GM23338 (cell line): Measurements from ENCODE around the gene MIB2. TPM values are rescaled to one million over a fixed set of nuclear protein-coding genes. Genes with fewer than 3 reads are reported as not detected.

Experiments
- ATAC-seq: fragments of 200-7000 bp; cut with Tn5 transposase; 3 replicates; pipeline ENCODE4 v1.9.1; 2020
- DNase-seq: peaks from one replicate; pipeline ENCODE4 v3.0.0-alpha.2; 2015; ENCODE audit warnings: low spot score
- H2AFZ ChIP-seq: fragments of 200-600 bp; sonication (generic); 2 replicates; pipeline ENCODE4 v1.8.0; 2016; ENCODE audit warnings: antibody characterized with exemption, mild to moderate bottlenecking, moderate library complexity
- H3F3A ChIP-seq: fragments of 200-600 bp; sonication (generic); replicated peaks from 2 replicates; pipeline ENCODE4 v1.8.0; 2017; ENCODE audit warnings: antibody characterized with exemption, mixed run types, low read depth
- H3K27ac ChIP-seq: fragments of 200-600 bp; sonication (generic); 2 replicates; pipeline ENCODE4 v1.6.1; 2016; ENCODE audit warnings: low read depth
- H3K27me3 ChIP-seq: fragments of 200-600 bp; sonication (generic); 2 replicates; pipeline ENCODE4 v1.8.0; 2016; ENCODE audit warnings: mild to moderate bottlenecking, mixed run types, moderate library complexity; ENCODE audit not compliant: insufficient read depth
- H3K36me3 ChIP-seq: fragments of 200-600 bp; sonication (generic); 2 replicates; pipeline ENCODE4 v1.8.0; 2016; ENCODE audit warnings: mild to moderate bottlenecking; ENCODE audit not compliant: insufficient read depth
- H3K4me1 ChIP-seq: fragments of 200-600 bp; sonication (generic); 2 replicates; pipeline ENCODE4 v1.8.0; 2016; ENCODE audit warnings: mild to moderate bottlenecking, moderate library complexity; ENCODE audit not compliant: insufficient read depth
- H3K4me2 ChIP-seq: fragments of 200-600 bp; sonication (generic); 2 replicates; pipeline ENCODE4 v1.7.1; 2017; ENCODE audit warnings: mixed run types
- H3K4me3 ChIP-seq: fragments of 200-600 bp; sonication (generic); 2 replicates; pipeline ENCODE4 v1.6.1; 2016; ENCODE audit warnings: mixed run types
- H3K79me2 ChIP-seq: fragments of 200-600 bp; sonication (generic); replicated peaks from 2 replicates; pipeline ENCODE4 v1.8.0; 2017; ENCODE audit warnings: mild to moderate bottlenecking; ENCODE audit not compliant: insufficient read depth
- H3K9me2 ChIP-seq: fragments of 200-600 bp; sonication (generic); 2 replicates; pipeline ENCODE4 v1.8.0; 2017; ENCODE audit not compliant: insufficient read depth
- H4K20me1 ChIP-seq: fragments of 200-600 bp; sonication (generic); replicated peaks from 2 replicates; pipeline ENCODE4 v1.8.0; 2017; ENCODE audit warnings: mild to moderate bottlenecking; ENCODE audit not compliant: insufficient read depth
- H3K27ac Mint-ChIP-seq: 2 replicates; pipeline ENCODE4 v1.8.0; 2020; ENCODE audit warnings: inconsistent platforms, mild to moderate bottlenecking, moderate library complexity, mixed read lengths
- H3K27me3 Mint-ChIP-seq: 3 replicates; pipeline ENCODE4 v1.8.0; 2022; ENCODE audit warnings: low read depth, mild to moderate bottlenecking, moderate library complexity, mixed read lengths, inconsistent platforms; ENCODE audit not compliant: insufficient read depth, poor library complexity
- H3K36me3 Mint-ChIP-seq: 3 replicates; pipeline ENCODE4 v1.8.0; 2021; ENCODE audit warnings: low read depth, mild to moderate bottlenecking, inconsistent platforms, moderate library complexity, mixed read lengths
- H3K4me1 Mint-ChIP-seq: 3 replicates; pipeline ENCODE4 v1.8.0; 2020; ENCODE audit warnings: mild to moderate bottlenecking, inconsistent platforms, mixed read lengths
- H3K4me3 Mint-ChIP-seq: 3 replicates; pipeline ENCODE4 v1.8.0; 2021; ENCODE audit warnings: moderate library complexity, mild to moderate bottlenecking, inconsistent platforms, mixed read lengths
- H3K9me3 Mint-ChIP-seq: 3 replicates; pipeline ENCODE4 v1.8.0; 2020; ENCODE audit warnings: moderate library complexity, mild to moderate bottlenecking, inconsistent platforms, mixed read lengths
- CREB1 ChIP-seq: fragments of 250-450 bp; sonication (Bioruptor Pico); IDR thresholded peaks from 2 replicates; pipeline ENCODE4 v1.5.0; 2020; ENCODE audit warnings: low read depth, mild to moderate bottlenecking, moderate library complexity
- EZH2 ChIP-seq: fragments of 200-600 bp; sonication (generic); IDR thresholded peaks from one replicate; pipeline ENCODE4 v1.8.0; 2017; ENCODE audit warnings: antibody characterized with exemption, mild to moderate bottlenecking, low read depth; ENCODE audit not compliant: unreplicated experiment
- EZH2phosphoT487 ChIP-seq: fragments of 200-600 bp; sonication (generic); IDR thresholded peaks from one replicate; pipeline ENCODE4 v1.8.1; 2018; ENCODE audit warnings: antibody characterized with exemption; ENCODE audit not compliant: unreplicated experiment
- JUNB ChIP-seq: IDR thresholded peaks from one replicate; pipeline ENCODE4 v1.6.1; 2016; ENCODE audit warnings: antibody characterized with exemption; ENCODE audit not compliant: unreplicated experiment
- NANOG ChIP-seq: IDR thresholded peaks from 2 replicates; pipeline ENCODE4 v1.6.1; 2016; ENCODE audit warnings: antibody characterized with exemption, borderline replicate concordance
- POLR2AphosphoS5 ChIP-seq: IDR thresholded peaks from 2 replicates; pipeline ENCODE4 v1.6.1; 2016; ENCODE audit warnings: antibody characterized with exemption, low read depth
- STAT1 ChIP-seq: IDR thresholded peaks from one replicate; pipeline ENCODE4 v1.6.1; 2016; ENCODE audit warnings: antibody characterized with exemption; ENCODE audit not compliant: unreplicated experiment
- ZNF114 ChIP-seq: fragments of 250-450 bp; sonication (Bioruptor Pico); IDR thresholded peaks from 2 replicates; pipeline ENCODE4 v1.5.0; 2020; ENCODE audit warnings: mild to moderate bottlenecking, moderate library complexity
- ZNF331 ChIP-seq: fragments of 250-450 bp; sonication (Bioruptor Pico); IDR thresholded peaks from 2 replicates; pipeline ENCODE4 v1.5.0; 2020; ENCODE audit warnings: low read depth, mild to moderate bottlenecking, moderate library complexity
- polyA plus RNA-seq: library from polyadenylated mRNA; unstranded; fragments of >200 nt; fragmentation: Nextera tagmentation; extraction: Ambion mirVana; gene quantifications from 2 replicates; pipeline ENCODE4 v1.2.1, GENCODE V29; 2016
- total RNA-seq: library from RNA; depleted of rRNA; stranded (reverse); fragments of >200 nt; shearing (Covaris generic); gene quantifications from 2 replicates; pipeline ENCODE4 v1.2.3, GENCODE V29; 2014
- TF ChIP-seq, protein P1 (sequence below), 2 experiments: fragments of 200-600 bp in 1 of 2; sonication (generic) in 1 of 2; conservative IDR thresholded peaks; 2 replicates each; pipeline versions ENCODE4 v1.5.1 to v1.6.1; 2016 to 2017; ENCODE audit warnings: antibody characterized with exemption in 2 of 2, low read depth in 2 of 2, mild to moderate bottlenecking in 2 of 2, moderate library complexity in 1 of 2
- TF ChIP-seq, protein P2 (sequence below): IDR thresholded peaks from one replicate; pipeline ENCODE4 v1.6.1; 2018; ENCODE audit warnings: antibody characterized with exemption; ENCODE audit not compliant: unreplicated experiment
- TF ChIP-seq, protein P3 (sequence below): fragments of 250-450 bp; sonication (Bioruptor Pico); IDR thresholded peaks from 2 replicates; pipeline ENCODE4 v1.5.0; 2020; ENCODE audit warnings: mild to moderate bottlenecking, moderate library complexity
- TF ChIP-seq, protein P4 (sequence below): IDR thresholded peaks from 2 replicates; pipeline ENCODE4 v1.6.1; 2016; ENCODE audit warnings: antibody characterized with exemption

MIB2 gene
- total and polyA plus RNA-seq, 2 experiments from 2014 or later = 82.6 to 104 TPM

DNA sequence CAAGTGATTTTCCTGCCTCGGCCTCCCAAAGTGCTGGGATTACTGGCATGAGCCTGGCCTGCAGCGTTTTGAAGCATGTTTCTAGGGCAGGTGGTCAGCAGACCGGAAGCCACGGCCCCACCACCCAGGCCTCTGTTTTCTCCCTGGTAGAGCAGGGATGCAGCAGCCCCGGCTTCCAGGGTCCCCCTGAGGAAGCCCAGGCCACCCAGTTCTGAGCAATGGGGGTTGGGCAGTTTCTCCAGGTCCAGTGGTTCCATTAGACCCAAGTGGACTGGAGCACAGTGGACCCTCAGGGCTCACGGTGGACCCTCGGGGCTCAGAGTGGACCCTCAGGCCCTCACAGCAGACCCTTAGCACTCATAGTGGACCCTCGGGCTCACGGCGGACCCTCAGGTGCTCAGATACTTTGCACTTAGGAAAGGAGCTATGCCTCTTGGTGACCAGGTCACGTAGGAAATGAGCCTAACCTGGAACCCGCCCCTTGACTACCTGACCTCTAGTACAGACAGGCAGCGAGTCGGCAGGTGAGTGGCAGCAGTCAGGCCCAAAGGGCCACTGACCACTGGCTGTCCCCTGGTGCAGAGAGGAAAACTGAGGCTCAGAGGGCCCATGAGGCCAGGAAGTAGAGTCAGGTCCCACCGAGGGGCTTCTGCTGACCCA is 10.8 kb upstream of the MIB2 start:
- DNase-seq = no peak
- H3K4me2 ChIP-seq = no peak overlapping the region
- H3K4me3 Mint-ChIP-seq = no peak overlapping the region
- H2AFZ ChIP-seq = no peak overlapping the region
- no peaks in the 10 kb centered on the region; the same call in 2 of the 3 replicates for H3K4me1 Mint-ChIP-seq
- no peak for ATAC-seq
- H3K27ac Mint-ChIP-seq = no peak overlapping the region
- no peaks in the 10 kb centered on the region for H3K79me2 ChIP-seq
- H3K9me3 Mint-ChIP-seq = no peaks in the 10 kb centered on the region
- no peaks in the 10 kb centered on the region for H3K9me2 ChIP-seq
- no peaks in the 10 kb centered on the region for H3F3A ChIP-seq
- H3K36me3 Mint-ChIP-seq = no peaks in the 10 kb centered on the region
- H3K4me1 ChIP-seq = no peaks in the 10 kb centered on the region; the same call in 1 of the 2 replicates
- H3K4me3 ChIP-seq = no peak overlapping the region
- peaks cover 17% of the 10 kb centered on the region for H3K27me3 ChIP-seq
- H3K36me3 ChIP-seq = no peaks in the 10 kb centered on the region
- H4K20me1 ChIP-seq = no peaks in the 10 kb centered on the region
- peaks cover 30% of the 10 kb centered on the region for H3K27me3 Mint-ChIP-seq
- no peak for TF ChIP-seq ZNF114 (CRISPR knock-in tag)
- no peak for TF ChIP-seq EZH2
- TF ChIP-seq, protein P1, sequence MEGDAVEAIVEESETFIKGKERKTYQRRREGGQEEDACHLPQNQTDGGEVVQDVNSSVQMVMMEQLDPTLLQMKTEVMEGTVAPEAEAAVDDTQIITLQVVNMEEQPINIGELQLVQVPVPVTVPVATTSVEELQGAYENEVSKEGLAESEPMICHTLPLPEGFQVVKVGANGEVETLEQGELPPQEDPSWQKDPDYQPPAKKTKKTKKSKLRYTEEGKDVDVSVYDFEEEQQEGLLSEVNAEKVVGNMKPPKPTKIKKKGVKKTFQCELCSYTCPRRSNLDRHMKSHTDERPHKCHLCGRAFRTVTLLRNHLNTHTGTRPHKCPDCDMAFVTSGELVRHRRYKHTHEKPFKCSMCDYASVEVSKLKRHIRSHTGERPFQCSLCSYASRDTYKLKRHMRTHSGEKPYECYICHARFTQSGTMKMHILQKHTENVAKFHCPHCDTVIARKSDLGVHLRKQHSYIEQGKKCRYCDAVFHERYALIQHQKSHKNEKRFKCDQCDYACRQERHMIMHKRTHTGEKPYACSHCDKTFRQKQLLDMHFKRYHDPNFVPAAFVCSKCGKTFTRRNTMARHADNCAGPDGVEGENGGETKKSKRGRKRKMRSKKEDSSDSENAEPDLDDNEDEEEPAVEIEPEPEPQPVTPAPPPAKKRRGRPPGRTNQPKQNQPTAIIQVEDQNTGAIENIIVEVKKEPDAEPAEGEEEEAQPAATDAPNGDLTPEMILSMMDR (conservative IDR thresholded peaks at IDR 0.05; ENCODE audit: low read depth in 2 of 2) = no peak
- no peak for TF ChIP-seq EZH2phosphoT487
- TF ChIP-seq, protein P2, sequence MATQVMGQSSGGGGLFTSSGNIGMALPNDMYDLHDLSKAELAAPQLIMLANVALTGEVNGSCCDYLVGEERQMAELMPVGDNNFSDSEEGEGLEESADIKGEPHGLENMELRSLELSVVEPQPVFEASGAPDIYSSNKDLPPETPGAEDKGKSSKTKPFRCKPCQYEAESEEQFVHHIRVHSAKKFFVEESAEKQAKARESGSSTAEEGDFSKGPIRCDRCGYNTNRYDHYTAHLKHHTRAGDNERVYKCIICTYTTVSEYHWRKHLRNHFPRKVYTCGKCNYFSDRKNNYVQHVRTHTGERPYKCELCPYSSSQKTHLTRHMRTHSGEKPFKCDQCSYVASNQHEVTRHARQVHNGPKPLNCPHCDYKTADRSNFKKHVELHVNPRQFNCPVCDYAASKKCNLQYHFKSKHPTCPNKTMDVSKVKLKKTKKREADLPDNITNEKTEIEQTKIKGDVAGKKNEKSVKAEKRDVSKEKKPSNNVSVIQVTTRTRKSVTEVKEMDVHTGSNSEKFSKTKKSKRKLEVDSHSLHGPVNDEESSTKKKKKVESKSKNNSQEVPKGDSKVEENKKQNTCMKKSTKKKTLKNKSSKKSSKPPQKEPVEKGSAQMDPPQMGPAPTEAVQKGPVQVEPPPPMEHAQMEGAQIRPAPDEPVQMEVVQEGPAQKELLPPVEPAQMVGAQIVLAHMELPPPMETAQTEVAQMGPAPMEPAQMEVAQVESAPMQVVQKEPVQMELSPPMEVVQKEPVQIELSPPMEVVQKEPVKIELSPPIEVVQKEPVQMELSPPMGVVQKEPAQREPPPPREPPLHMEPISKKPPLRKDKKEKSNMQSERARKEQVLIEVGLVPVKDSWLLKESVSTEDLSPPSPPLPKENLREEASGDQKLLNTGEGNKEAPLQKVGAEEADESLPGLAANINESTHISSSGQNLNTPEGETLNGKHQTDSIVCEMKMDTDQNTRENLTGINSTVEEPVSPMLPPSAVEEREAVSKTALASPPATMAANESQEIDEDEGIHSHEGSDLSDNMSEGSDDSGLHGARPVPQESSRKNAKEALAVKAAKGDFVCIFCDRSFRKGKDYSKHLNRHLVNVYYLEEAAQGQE = no peak
- TF ChIP-seq JUNB = no peak
- TF ChIP-seq STAT1 = no peak
- no peak for TF ChIP-seq ZNF331 (CRISPR knock-in tag)
- TF ChIP-seq, protein P3, sequence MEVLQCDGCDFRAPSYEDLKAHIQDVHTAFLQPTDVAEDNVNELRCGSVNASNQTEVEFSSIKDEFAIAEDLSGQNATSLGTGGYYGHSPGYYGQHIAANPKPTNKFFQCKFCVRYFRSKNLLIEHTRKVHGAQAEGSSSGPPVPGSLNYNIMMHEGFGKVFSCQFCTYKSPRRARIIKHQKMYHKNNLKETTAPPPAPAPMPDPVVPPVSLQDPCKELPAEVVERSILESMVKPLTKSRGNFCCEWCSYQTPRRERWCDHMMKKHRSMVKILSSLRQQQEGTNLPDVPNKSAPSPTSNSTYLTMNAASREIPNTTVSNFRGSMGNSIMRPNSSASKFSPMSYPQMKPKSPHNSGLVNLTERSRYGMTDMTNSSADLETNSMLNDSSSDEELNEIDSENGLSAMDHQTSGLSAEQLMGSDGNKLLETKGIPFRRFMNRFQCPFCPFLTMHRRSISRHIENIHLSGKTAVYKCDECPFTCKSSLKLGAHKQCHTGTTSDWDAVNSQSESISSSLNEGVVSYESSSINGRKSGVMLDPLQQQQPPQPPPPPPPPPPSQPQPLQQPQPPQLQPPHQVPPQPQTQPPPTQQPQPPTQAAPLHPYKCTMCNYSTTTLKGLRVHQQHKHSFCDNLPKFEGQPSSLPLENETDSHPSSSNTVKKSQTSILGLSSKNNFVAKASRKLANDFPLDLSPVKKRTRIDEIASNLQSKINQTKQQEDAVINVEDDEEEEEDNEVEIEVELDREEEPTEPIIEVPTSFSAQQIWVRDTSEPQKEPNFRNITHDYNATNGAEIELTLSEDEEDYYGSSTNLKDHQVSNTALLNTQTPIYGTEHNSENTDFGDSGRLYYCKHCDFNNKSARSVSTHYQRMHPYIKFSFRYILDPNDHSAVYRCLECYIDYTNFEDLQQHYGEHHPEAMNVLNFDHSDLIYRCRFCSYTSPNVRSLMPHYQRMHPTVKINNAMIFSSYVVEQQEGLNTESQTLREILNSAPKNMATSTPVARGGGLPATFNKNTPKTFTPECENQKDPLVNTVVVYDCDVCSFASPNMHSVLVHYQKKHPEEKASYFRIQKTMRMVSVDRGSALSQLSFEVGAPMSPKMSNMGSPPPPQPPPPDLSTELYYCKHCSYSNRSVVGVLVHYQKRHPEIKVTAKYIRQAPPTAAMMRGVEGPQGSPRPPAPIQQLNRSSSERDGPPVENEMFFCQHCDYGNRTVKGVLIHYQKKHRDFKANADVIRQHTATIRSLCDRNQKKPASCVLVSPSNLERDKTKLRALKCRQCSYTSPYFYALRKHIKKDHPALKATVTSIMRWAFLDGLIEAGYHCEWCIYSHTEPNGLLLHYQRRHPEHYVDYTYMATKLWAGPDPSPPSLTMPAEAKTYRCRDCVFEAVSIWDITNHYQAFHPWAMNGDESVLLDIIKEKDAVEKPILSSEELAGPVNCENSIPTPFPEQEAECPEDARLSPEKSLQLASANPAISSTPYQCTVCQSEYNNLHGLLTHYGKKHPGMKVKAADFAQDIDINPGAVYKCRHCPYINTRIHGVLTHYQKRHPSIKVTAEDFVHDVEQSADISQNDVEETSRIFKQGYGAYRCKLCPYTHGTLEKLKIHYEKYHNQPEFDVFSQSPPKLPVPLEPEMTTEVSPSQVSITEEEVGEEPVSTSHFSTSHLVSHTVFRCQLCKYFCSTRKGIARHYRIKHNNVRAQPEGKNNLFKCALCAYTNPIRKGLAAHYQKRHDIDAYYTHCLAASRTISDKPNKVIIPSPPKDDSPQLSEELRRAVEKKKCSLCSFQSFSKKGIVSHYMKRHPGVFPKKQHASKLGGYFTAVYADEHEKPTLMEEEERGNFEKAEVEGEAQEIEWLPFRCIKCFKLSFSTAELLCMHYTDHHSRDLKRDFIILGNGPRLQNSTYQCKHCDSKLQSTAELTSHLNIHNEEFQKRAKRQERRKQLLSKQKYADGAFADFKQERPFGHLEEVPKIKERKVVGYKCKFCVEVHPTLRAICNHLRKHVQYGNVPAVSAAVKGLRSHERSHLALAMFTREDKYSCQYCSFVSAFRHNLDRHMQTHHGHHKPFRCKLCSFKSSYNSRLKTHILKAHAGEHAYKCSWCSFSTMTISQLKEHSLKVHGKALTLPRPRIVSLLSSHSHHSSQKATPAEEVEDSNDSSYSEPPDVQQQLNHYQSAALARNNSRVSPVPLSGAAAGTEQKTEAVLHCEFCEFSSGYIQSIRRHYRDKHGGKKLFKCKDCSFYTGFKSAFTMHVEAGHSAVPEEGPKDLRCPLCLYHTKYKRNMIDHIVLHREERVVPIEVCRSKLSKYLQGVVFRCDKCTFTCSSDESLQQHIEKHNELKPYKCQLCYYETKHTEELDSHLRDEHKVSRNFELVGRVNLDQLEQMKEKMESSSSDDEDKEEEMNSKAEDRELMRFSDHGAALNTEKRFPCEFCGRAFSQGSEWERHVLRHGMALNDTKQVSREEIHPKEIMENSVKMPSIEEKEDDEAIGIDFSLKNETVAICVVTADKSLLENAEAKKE = no peak
- TF ChIP-seq CREB1 (CRISPR knock-in tag) = no peak
- TF ChIP-seq, protein P4, sequence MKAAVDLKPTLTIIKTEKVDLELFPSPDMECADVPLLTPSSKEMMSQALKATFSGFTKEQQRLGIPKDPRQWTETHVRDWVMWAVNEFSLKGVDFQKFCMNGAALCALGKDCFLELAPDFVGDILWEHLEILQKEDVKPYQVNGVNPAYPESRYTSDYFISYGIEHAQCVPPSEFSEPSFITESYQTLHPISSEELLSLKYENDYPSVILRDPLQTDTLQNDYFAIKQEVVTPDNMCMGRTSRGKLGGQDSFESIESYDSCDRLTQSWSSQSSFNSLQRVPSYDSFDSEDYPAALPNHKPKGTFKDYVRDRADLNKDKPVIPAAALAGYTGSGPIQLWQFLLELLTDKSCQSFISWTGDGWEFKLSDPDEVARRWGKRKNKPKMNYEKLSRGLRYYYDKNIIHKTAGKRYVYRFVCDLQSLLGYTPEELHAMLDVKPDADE = no peak
- TF ChIP-seq NANOG = no peak
- TF ChIP-seq POLR2AphosphoS5 = no peak
- no peak overlapping the region for H3K27ac ChIP-seq
